ENCODE results near the gene SPATA33.
"Not testable (repeated sequence)": the region's sequence is repeated elsewhere in the genome, so short reads cannot be mapped to it uniquely, and the experiment has no call there.

The SPATA33 gene

GRCh38 chr16:89629827-89630610 lies 27.6 kb upstream of the SPATA33 start:
- no peak for DNase-seq

- DNase-seq, result no peak
Measured at GRCh38 chr16:89633064-89633631, 24.5 kb upstream of the SPATA33 start.

GRCh38 chr16:89634463-89635385 lies 22.9 kb upstream of the SPATA33 start:
- DNase-seq, result not testable (repeated sequence)

DNA sequence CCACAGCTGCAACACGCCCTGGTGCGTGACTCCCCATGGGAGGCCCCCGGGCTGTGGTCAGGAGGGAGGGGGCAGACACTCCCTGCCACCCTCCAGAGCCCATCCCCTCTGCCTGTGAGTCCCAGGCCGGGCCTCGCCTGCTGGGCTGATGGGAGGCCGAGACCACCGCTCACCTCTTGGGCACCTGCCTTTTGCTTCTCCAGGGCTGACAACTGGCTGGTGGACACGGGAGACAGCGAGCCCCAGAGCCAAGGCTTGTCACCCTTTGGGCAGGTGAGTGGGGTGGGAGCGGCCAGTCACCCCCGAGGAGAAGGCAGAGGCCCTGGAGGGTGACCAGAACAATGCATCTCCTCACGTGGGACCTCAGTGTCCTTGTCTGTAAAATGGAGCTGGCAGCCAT lies 21.0 kb upstream of the SPATA33 start:
- no peak for DNase-seq

DNA sequence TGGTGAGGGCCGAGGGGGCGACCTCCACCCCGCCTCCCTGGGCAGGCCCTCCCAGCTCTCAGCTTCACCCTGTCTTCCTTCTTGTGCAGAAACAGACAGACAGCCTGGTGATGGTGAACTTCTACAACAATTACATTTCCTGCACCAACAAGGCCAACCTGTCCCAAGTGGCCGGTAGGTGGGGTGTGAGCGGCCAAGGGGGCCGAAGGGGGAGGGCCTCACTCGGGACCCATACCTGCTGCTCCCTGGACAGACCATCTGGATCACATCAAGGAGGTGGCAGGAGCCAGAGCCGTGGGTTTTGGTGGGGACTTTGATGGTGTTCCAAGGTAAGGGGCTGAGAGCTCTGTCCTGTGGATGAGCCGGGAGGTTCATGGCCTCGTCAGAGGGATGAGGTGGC lies 20.3 kb upstream of the SPATA33 start:
- no peak for DNase-seq

- DNase-seq, result no peak
Measured at GRCh38 chr16:89638455-89638854, 19.2 kb upstream of the SPATA33 start.

- no peak for DNase-seq
Measured at GRCh38 chr16:89639385-89639784, 18.3 kb upstream of the SPATA33 start.

- DNase-seq, result no peak
Measured at GRCh38 chr16:89641458-89642119, 16.0 kb upstream of the SPATA33 start.

GRCh38 chr16:89642574-89642973 lies 15.1 kb upstream of the SPATA33 start:
- no peak for DNase-seq

GRCh38 chr16:89643769-89644300 lies 13.8 kb upstream of the SPATA33 start:
- no peak for DNase-seq

DNA sequence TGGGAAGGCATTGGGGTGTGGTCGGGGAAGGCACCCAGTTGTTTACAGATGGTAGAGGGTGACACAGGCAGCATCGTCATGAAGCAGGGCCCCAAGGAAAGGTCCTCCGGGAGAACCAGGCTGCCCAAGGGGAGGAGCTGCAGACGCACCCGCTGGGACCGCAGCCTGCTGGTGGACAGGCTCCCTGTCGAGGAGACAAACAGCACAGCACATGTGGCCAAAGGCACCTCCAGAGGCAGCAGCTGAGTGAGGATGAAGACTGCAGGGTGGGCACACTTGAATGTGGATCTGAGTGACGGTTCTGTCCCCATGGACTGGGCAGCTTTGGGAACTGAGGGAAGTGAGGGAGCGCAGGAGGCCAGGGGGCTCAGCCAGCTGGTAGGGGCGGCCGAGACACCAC lies 12.5 kb upstream of the SPATA33 start:
- DNase-seq, result no peak

DNA sequence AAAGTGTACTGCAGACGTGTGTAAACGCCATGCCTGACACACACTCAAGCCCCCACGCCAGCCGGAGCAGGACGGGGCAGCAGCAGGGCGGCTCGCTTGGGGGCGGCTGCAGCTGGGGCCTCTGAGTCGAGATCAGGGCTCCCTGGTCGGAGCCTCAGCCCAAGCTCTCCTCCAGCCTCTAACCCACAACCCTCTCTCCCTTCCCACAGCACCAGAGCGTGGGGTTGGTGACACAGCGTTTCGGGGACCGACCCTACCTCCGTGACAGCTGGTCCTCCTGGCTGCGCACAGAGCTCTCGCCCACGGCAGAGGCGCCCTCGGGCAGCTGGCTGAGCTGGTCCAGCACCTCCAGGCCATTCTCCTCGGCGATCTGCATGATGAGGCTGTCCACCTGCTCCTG lies 11.4 kb upstream of the SPATA33 start:
- DNase-seq, result no peak

- DNase-seq, result no peak
Measured at GRCh38 chr16:89646906-89647305, 10.7 kb upstream of the SPATA33 start.

DNA sequence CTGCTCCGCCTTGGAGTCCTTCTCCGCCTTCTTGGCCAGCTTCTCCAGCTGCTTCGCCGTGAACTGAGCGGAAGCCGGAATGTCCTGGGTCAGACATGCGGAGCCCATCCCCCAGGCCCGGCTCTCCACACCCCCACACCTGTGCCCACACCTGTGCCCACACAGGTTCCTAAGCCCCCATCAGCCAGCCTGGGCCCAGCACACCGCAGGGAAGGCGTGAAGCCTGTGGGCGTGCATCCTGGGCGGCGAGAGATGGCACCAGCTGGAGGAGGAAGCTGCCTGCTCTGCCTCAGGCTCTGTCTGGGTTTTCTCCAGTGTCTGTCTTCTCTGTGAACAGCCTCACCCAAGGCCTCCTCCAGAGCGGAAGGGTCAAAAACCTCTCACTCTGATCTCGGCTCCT lies 6.1 kb upstream of the SPATA33 start:
- no peak for DNase-seq

DNA sequence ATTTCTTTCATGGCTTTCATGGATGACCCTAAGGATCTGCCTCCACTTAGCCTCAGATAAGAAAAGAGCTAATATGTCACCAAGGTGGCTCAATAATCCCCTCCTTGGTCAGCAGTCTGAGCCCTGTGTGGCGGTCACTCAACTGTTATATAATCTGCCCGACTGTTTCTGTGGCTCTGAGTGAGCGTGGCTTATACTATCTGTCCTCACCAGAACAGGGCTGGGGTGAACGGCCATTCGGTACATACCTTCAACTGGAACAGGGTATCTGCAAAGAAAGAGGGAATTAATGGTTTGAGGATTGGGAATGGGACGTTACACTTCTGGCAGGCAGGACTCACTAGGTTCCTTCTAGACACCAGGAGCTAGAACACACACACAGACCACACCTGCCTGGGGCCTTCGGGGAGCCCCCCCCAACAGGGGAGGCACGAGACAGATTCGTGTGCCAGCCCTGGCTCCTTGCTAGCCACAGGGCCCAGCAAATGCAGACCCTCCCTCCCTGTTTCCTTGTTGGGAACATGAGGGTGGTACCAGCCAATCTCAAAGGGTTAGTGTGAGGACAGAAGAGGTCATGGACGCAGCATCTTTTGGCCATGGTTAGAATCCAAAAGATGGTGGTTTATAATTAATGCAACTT lies 3.9 kb upstream of the SPATA33 start:
- no peak for DNase-seq

- no peak for DNase-seq
Measured at GRCh38 chr16:89655062-89655643, 2.5 kb upstream of the SPATA33 start.

- DNase-seq, result no peak
Measured at GRCh38 chr16:89656435-89657121, 1.1 kb upstream of the SPATA33 start.

DNA sequence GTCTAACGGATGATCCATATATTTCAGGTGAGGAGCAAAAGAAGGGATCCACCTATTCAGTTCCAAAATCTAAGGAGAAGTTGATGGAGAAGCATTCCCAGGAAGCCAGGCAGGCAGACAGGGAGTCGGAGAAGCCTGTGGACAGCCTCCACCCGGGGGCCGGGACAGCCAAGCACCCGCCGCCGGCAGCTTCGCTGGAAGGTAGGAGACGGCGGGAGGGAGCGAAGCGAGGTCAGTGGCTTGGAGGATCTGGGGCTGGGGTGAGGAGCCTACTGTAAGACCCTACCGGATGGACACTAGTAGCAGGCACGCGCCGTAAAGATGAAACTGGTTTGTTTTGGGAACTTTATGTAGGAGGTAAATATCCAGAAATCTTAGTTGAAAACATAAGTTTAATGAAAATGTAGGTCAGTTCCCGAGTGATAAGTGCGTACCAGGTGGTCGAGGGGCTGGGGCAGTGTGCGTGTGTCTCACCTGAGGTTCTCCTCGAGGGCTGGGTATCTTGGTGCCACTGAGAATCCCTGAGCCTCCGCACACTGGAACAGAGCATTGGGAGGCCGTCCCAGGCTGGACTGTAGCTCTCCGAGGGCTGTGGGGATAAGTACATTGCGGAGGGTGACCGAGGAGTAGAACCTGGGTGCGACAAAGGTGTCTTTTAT lies 714 bp downstream of the SPATA33 start:
- DNase-seq, result peak; percentile 16 to 35 (median 19)

- DNase-seq, result no peak
Measured at GRCh38 chr16:89660146-89660545, 2.5 kb downstream of the SPATA33 start.

DNA sequence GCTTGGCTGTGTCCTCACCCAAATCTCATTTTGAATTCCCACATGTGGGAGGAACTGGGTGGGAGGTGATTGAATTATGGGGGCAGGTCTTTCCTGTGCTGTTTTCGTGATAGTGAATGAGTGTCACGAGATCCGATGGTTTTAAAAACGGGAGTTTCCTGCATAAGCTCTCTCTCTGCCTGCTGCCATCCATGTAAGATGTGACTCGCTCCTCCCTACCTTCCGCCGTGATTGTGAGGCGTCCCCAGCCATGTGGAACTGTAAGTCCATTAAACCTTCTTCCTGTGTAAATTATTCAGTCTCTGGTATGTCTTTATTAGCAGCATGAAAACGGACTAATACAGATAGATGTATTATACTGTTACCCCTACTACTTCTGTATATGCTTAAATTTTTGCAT lies 3.6 kb downstream of the SPATA33 start:
- no peak for DNase-seq

- DNase-seq, result peak in 2 of 3 donors; percentile 17 to 22
Measured at GRCh38 chr16:89664238-89664637, 6.6 kb downstream of the SPATA33 start.

Data from suppressor macrophage treated with lipopolysaccharide for 1 hour (primary cell).